Endothelial cell of umbilical vein (primary cell): ENCODE data around the gene MAP4K4. TPM values are rescaled to one million over a fixed set of nuclear protein-coding genes. Genes with fewer than 3 reads are reported as not detected.

Experiments
- BruUV-seq: library from RNA; stranded (reverse); fragments of 400-500 nt; replicated peaks from 2 replicates; lab custom pipeline; 2021; lab: Mats Ljungman, UMichigan
- CTCF ChIA-PET: fragments of 300-600, 350-600 bp; sonication (Branson Sonifier 250); formaldehyde crosslinking; loops from one replicate; lab custom pipeline; 2021; ENCODE audit warnings: antibody characterized with exemption, inconsistent platforms; lab: Charles Lee
- POLR2A ChIA-PET: fragments of 300-600, 350-600 bp; sonication (Branson Sonifier 250); formaldehyde crosslinking; loops from one replicate; lab custom pipeline; 2021; ENCODE audit warnings: antibody characterized with exemption, inconsistent platforms; lab: Charles Lee
- DNase-seq: peaks from one replicate; pipeline ENCODE4 v3.0.0-alpha.2; 2011; ENCODE audit warnings: low read depth, low spot score
- FAIRE-seq: peaks from 2 replicates; lab custom pipeline; 2011; peaks lifted over from hg19 to GRCh38; lab: Jason Lieb, UNC
- H2AFZ ChIP-seq: 2 replicates; pipeline ENCODE4 v1.6.0; 2012; ENCODE audit warnings: low read depth, low read length, control low read depth, inconsistent platforms
- H3K27ac ChIP-seq: 2 replicates; pipeline ENCODE4 v1.5.1; 2011; ENCODE audit warnings: low read depth, mild to moderate bottlenecking, control low read depth, low read length, moderate library complexity; ENCODE audit not compliant: insufficient read depth
- H3K27me3 ChIP-seq, 2 experiments: 2 replicates each; pipeline versions ENCODE4 v1.6.0 to v1.6.1; 2011; ENCODE audit warnings: low read length in 2 of 2, mixed read lengths in 1 of 2; ENCODE audit not compliant: control insufficient read depth in 2 of 2, insufficient read depth in 2 of 2
- H3K36me3 ChIP-seq, 2 experiments: 2 replicates in 1 of 2; 3 replicates in 1 of 2; pipeline ENCODE4 v1.5.1; 2011; ENCODE audit warnings: low read length in 2 of 2, mild to moderate bottlenecking in 1 of 2, moderate library complexity in 1 of 2; ENCODE audit not compliant: control insufficient read depth in 2 of 2, insufficient read depth in 2 of 2; ENCODE audit errors: extremely low read depth in 1 of 2
- H3K4me1 ChIP-seq: 3 replicates; pipeline ENCODE4 v1.5.1; 2011; ENCODE audit warnings: mild to moderate bottlenecking, low read length; ENCODE audit not compliant: control insufficient read depth, insufficient read depth; ENCODE audit errors: extremely low read depth
- H3K4me2 ChIP-seq: 2 replicates; pipeline ENCODE4 v1.6.1; 2011; ENCODE audit warnings: low read length, control low read depth, mixed read lengths; ENCODE audit not compliant: insufficient read depth
- H3K4me3 ChIP-seq, 3 experiments: fragments of 200-600 bp in 1 of 3; sonication (generic), shearing (Covaris generic) in 1 of 3; replicated peaks in 1 of 3; 2 replicates each; pipeline ENCODE4 v1.5.1; 2011 to 2016; ENCODE audit warnings: control low read depth in 3 of 3, low read length in 3 of 3, mild to moderate bottlenecking in 2 of 3, inconsistent platforms in 1 of 3, low read depth in 1 of 3, moderate library complexity in 1 of 3; ENCODE audit not compliant: insufficient read depth in 1 of 3
- H3K79me2 ChIP-seq: 2 replicates; pipeline ENCODE4 v1.6.0; 2012; ENCODE audit warnings: low read length, inconsistent platforms; ENCODE audit not compliant: control insufficient read depth, insufficient read depth
- H3K9ac ChIP-seq: replicated peaks from 2 replicates; pipeline ENCODE3; 2011; ENCODE audit warnings: low read length, control low read depth; ENCODE audit not compliant: insufficient read depth; ENCODE audit errors: extremely low read depth
- H3K9me1 ChIP-seq: replicated peaks from 3 replicates; pipeline ENCODE4 v1.6.0; 2011; ENCODE audit warnings: mild to moderate bottlenecking, low read length; ENCODE audit not compliant: control insufficient read depth, insufficient read depth; ENCODE audit errors: extremely low read depth
- H3K9me3 ChIP-seq: replicated peaks from 2 replicates; pipeline ENCODE4 v1.5.1; 2012; ENCODE audit warnings: low read length, inconsistent platforms; ENCODE audit not compliant: control insufficient read depth, insufficient read depth
- H4K20me1 ChIP-seq: replicated peaks from 2 replicates; pipeline ENCODE3; 2011; ENCODE audit warnings: mild to moderate bottlenecking, low read length; ENCODE audit not compliant: control insufficient read depth, insufficient read depth; ENCODE audit errors: extremely low read depth
- EZH2 ChIP-seq: IDR thresholded peaks from 2 replicates; pipeline ENCODE4 v1.6.1; 2012; ENCODE audit warnings: borderline replicate concordance, low read depth, mild to moderate bottlenecking, moderate library complexity, low read length, inconsistent platforms; ENCODE audit not compliant: severe bottlenecking
- FOS ChIP-seq: IDR thresholded peaks from 2 replicates; pipeline ENCODE4 v1.6.1; 2011; ENCODE audit warnings: mild to moderate bottlenecking, low read length, moderate library complexity, borderline replicate concordance; ENCODE audit not compliant: insufficient read depth
- GATA2 ChIP-seq: IDR thresholded peaks from 2 replicates; pipeline ENCODE4 v1.7.0; 2011; ENCODE audit warnings: low read depth, mild to moderate bottlenecking, moderate library complexity, mixed read lengths, low read length; ENCODE audit not compliant: insufficient read length, insufficient read depth
- JUN ChIP-seq: IDR thresholded peaks from 2 replicates; pipeline ENCODE4 v1.6.1; 2011; ENCODE audit warnings: borderline replicate concordance, low read depth; ENCODE audit not compliant: insufficient read length, insufficient read depth
- MAX ChIP-seq: IDR thresholded peaks from 2 replicates; pipeline ENCODE4 v1.6.1; 2011; ENCODE audit not compliant: insufficient read depth, insufficient read length
- POLR2A ChIP-seq: IDR thresholded peaks from 2 replicates; pipeline ENCODE4 v1.6.1; 2012; ENCODE audit warnings: low read depth, mild to moderate bottlenecking, control low read depth, low read length
- POLR2AphosphoS5 ChIP-seq: IDR thresholded peaks from 2 replicates; pipeline ENCODE4 v1.6.1; 2012; ENCODE audit warnings: low read depth, mild to moderate bottlenecking, control low read depth, low read length, moderate library complexity; ENCODE audit not compliant: insufficient read depth
- dilution Hi-C: fragments of 300-500 bp; cut with MboI; formaldehyde crosslinking; loops from one replicate; pipeline ENCODE4 v1.15.0; 2019; ENCODE audit warnings: low sequenced_read_pairs; ENCODE audit not compliant: extremely low pct_ligation_motif_present
- intact Hi-C: fragments of 100-400 bp; cut with micrococcal nuclease; formaldehyde crosslinking; loops from one replicate; pipeline ENCODE4 v1.10.0; 2022
- polyA plus RNA-seq, 4 experiments: library from polyadenylated mRNA; depleted of rRNA in 3 of 4; stranded (reverse) in 3 of 4; unstranded in 1 of 4; fragments of >200 nt; gene quantifications; 2 replicates each; pipeline versions ENCODE4 v1.2.1 to v1.2.3, GENCODE V29; 2011 to 2012; ENCODE audit warnings: missing spikeins in 1 of 4
- total RNA-seq: library from RNA; stranded (reverse); gene quantifications from 2 replicates; pipeline ENCODE4 v1.2.3, GENCODE V29; 2021
- TF ChIP-seq, protein P1 (sequence below), 2 donors: IDR thresholded peaks; 1 replicate in 1 of 2; 2 replicates in 1 of 2; pipeline ENCODE4 v1.5.1; 2011; ENCODE audit warnings: low read length in 2 of 2, mild to moderate bottlenecking in 2 of 2, moderate library complexity in 2 of 2, control low read depth in 1 of 2, inconsistent platforms in 1 of 2, low read depth in 1 of 2; ENCODE audit not compliant: insufficient read depth in 1 of 2; ENCODE audit errors: extremely low read depth in 1 of 2

The MAP4K4 gene
- total and polyA plus RNA-seq, 2 donors (not counting 3 experiments of a cell fraction or from before 2014, with no cell fraction given): 79.4 to 269 TPM

DNA sequence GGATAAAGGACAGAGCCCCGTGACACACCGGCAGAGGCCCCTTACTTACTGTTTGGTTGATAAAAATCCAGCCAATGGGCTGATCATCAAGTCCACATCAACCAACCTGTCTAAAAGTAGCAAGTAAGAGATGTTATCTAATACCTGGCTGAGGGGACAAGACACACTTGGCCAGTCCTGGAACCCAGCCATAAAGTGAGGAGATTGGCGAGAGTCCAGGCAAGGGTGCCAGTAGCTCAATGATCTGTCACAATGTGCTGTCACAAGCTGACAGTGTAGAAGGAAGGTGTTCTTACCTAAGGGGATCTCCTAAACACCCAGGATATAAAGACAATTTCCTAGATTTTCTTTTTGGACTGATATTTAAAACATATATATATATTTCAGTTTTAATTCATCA is 232.5 kb downstream of the MAP4K4 start:
- no peak for TF ChIP-seq FOS
- TF ChIP-seq POLR2AphosphoS5: no peak
- TF ChIP-seq, protein P1, sequence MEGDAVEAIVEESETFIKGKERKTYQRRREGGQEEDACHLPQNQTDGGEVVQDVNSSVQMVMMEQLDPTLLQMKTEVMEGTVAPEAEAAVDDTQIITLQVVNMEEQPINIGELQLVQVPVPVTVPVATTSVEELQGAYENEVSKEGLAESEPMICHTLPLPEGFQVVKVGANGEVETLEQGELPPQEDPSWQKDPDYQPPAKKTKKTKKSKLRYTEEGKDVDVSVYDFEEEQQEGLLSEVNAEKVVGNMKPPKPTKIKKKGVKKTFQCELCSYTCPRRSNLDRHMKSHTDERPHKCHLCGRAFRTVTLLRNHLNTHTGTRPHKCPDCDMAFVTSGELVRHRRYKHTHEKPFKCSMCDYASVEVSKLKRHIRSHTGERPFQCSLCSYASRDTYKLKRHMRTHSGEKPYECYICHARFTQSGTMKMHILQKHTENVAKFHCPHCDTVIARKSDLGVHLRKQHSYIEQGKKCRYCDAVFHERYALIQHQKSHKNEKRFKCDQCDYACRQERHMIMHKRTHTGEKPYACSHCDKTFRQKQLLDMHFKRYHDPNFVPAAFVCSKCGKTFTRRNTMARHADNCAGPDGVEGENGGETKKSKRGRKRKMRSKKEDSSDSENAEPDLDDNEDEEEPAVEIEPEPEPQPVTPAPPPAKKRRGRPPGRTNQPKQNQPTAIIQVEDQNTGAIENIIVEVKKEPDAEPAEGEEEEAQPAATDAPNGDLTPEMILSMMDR (IDR thresholded peaks at IDR 0.05; ENCODE audit: extremely low read depth in 1 of 2, insufficient read depth in 1 of 2, low read depth in 1 of 2, low read length in 2 of 2): no peak
- no peak for TF ChIP-seq JUN
- ChIA-PET CTCF (no interaction called here), POLR2A (no interaction called here)
- dilution Hi-C loops: no loop called here
- H3K27me3 ChIP-seq: peaks cover 4 to 5% of the 10 kb centered on the region in 2 experiments
- H3K79me2 ChIP-seq: no peaks in the 10 kb centered on the region
- no peak overlapping the region for H3K4me2 ChIP-seq
- H4K20me1 ChIP-seq: no peaks in the 10 kb centered on the region
- H3K9me1 ChIP-seq: no peaks in the 10 kb centered on the region
- intact Hi-C loops: no loop called here
- no peak overlapping the region for H3K27ac ChIP-seq
- H3K4me3 ChIP-seq: no peak overlapping the region
- no peaks in the 10 kb centered on the region for H3K9me3 ChIP-seq
- H3K36me3 ChIP-seq: no peaks in the 10 kb centered on the region
- no TSS peak for BruUV-seq
- no peaks in the 10 kb centered on the region for H3K4me1 ChIP-seq
- no peak overlapping the region for H3K9ac ChIP-seq
- no peak overlapping the region for H2AFZ ChIP-seq
- FAIRE-seq (no peak), DNase-seq (no peak)

DNA sequence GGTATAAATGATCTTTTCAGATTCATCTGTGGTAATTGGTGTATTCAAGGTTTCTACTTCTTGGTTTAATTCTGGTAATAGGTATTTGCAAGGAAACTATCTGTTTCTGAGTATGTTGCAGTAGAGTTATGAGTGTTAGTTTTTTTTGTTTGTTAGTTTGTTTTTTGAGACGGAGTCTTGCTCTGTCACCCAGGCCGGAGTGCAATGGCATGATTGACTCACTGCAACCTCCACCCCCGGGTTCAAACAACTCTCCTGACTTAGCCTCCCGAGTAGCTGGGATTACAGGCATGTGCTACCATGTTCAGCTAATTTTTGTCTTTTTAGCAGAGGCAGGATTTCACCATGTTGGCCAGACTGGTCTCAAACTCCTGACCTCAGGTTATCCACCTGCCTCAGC is 233.3 kb downstream of the MAP4K4 start:
- dilution Hi-C loops (no loop called here), intact Hi-C loops (no loop called here)
- H3K4me1 ChIP-seq: no peaks in the 10 kb centered on the region
- H3K4me3 ChIP-seq: no peak overlapping the region
- H3K79me2 ChIP-seq: no peaks in the 10 kb centered on the region
- H2AFZ ChIP-seq: no peak overlapping the region
- no peaks in the 10 kb centered on the region for H3K36me3 ChIP-seq
- FAIRE-seq: no peak
- no peaks in the 10 kb centered on the region for H4K20me1 ChIP-seq
- H3K9me1 ChIP-seq: no peaks in the 10 kb centered on the region
- H3K9me3 ChIP-seq: no peaks in the 10 kb centered on the region
- H3K27me3 ChIP-seq: peaks cover 5 to 6% of the 10 kb centered on the region in 2 experiments
- H3K4me2 ChIP-seq: no peak overlapping the region
- H3K9ac ChIP-seq: no peak overlapping the region
- BruUV-seq: no TSS peak
- ChIA-PET POLR2A (no interaction called here), CTCF (no interaction called here)
- H3K27ac ChIP-seq: no peak overlapping the region
- DNase-seq: no peak
- TF ChIP-seq, protein P1 (IDR thresholded peaks at IDR 0.05; ENCODE audit: extremely low read depth in 1 of 2, insufficient read depth in 1 of 2, low read depth in 1 of 2, low read length in 2 of 2): no peak
- TF ChIP-seq FOS (no peak), POLR2A (no peak), MAX (no peak), JUN (no peak), GATA2 (no peak), POLR2AphosphoS5 (no peak), EZH2 (no peak)
